Hepatocyte (in vitro differentiated cells): ENCODE results near the gene CLPTM1. TPM values are rescaled to one million over a fixed set of nuclear protein-coding genes. Genes with fewer than 3 reads are reported as not detected.
"Not testable (repeated sequence)": the region's sequence is repeated elsewhere in the genome, so short reads cannot be mapped to it uniquely, and the experiment has no call there.

Experiments
- DNase-seq: peaks from one replicate; pipeline ENCODE4 v3.0.0-alpha.2; 2016; ENCODE audit warnings: low spot score
- H2AFZ ChIP-seq: fragments of 200-600 bp; sonication (generic); 2 replicates; pipeline ENCODE4 v1.6.0; 2016; ENCODE audit warnings: antibody characterized with exemption, mild to moderate bottlenecking
- H3K27ac ChIP-seq: fragments of 200-600 bp; sonication (generic); 2 replicates; pipeline ENCODE4 v1.5.1; 2016; ENCODE audit warnings: mild to moderate bottlenecking
- H3K27me3 ChIP-seq: fragments of 200-600 bp; sonication (generic); 2 replicates; pipeline ENCODE4 v1.6.1; 2016
- H3K36me3 ChIP-seq: fragments of 200-600 bp; sonication (generic); replicated peaks from 2 replicates; pipeline ENCODE4 v1.5.1; 2016; ENCODE audit warnings: low read depth; ENCODE audit not compliant: insufficient read depth
- H3K4me1 ChIP-seq: fragments of 200-600 bp; sonication (generic); 2 replicates; pipeline ENCODE4 v1.5.1; 2016; ENCODE audit warnings: mild to moderate bottlenecking, moderate library complexity; ENCODE audit not compliant: insufficient read depth
- H3K4me2 ChIP-seq: fragments of 200-600 bp; sonication (generic); 2 replicates; pipeline ENCODE4 v1.6.0; 2016
- H3K4me3 ChIP-seq: fragments of 200-600 bp; sonication (generic); 2 replicates; pipeline ENCODE4 v1.5.1; 2016; ENCODE audit warnings: mild to moderate bottlenecking
- H3K79me2 ChIP-seq: fragments of 200-600 bp; sonication (generic); 2 replicates; pipeline ENCODE4 v1.6.0; 2017; ENCODE audit warnings: mild to moderate bottlenecking
- H3K9me2 ChIP-seq: fragments of 200-600 bp; sonication (generic); replicated peaks from 2 replicates; pipeline ENCODE4 v1.6.0; 2017; ENCODE audit warnings: mild to moderate bottlenecking; ENCODE audit not compliant: insufficient read depth
- H3K9me3 ChIP-seq: fragments of 200-600 bp; sonication (generic); 2 replicates; pipeline ENCODE4 v1.5.1; 2016; ENCODE audit warnings: low read depth, mild to moderate bottlenecking
- H4K20me1 ChIP-seq: fragments of 200-600 bp; sonication (generic); 2 replicates; pipeline ENCODE4 v1.6.0; 2016; ENCODE audit warnings: mild to moderate bottlenecking; ENCODE audit not compliant: insufficient read depth, poor library complexity, severe bottlenecking
- CTCF ChIP-seq: fragments of 200-600 bp; sonication (generic); IDR thresholded peaks from 2 replicates; pipeline ENCODE4 v1.5.1; 2016; ENCODE audit warnings: antibody characterized with exemption, mild to moderate bottlenecking; ENCODE audit not compliant: poor library complexity
- EZH2 ChIP-seq: fragments of 200-600 bp; sonication (generic); IDR thresholded peaks from 2 replicates; pipeline ENCODE4 v1.6.1; 2016; ENCODE audit warnings: antibody characterized with exemption, mild to moderate bottlenecking, borderline replicate concordance
- EZH2phosphoT487 ChIP-seq: fragments of 200-600 bp; sonication (generic); IDR thresholded peaks from one replicate; pipeline ENCODE4 v1.6.1; 2018; ENCODE audit warnings: antibody characterized with exemption, mild to moderate bottlenecking, low read depth, moderate library complexity; ENCODE audit not compliant: unreplicated experiment, severe bottlenecking
- WGBS: methylation state at CpG from one replicate; pipeline ENCODE4 v1.1.6; 2016; ENCODE audit warnings: low lambda C conversion rate; ENCODE audit errors: missing lambda C conversion rate; 5-methylcytosine and 5-hydroxymethylcytosine counted together
- polyA plus RNA-seq: library from polyadenylated mRNA; unstranded; fragments of >200 nt; fragmentation: Nextera tagmentation; extraction: Ambion mirVana; gene quantifications from 2 replicates; pipeline ENCODE4 v1.2.1, GENCODE V29; 2016
- total RNA-seq: library from RNA; depleted of rRNA; stranded (reverse); fragments of >200 nt; gene quantifications from 2 replicates; pipeline ENCODE4 v1.2.3, GENCODE V29; 2014

The CLPTM1 gene
- total and polyA plus RNA-seq, 2 experiments from 2014 or later, result 49.1 to 93.1 TPM

GRCh38 chr19:44908074-44908835 lies 46.9 kb upstream of the CLPTM1 start:
- Histone ChIP-seq H4K20me1 (peaks cover 6% of the 10 kb centered on the region), H2AFZ (no peak overlapping the region), H3K4me1 (peaks cover 38% of the 10 kb centered on the region), H3K27me3 (no peaks in the 10 kb centered on the region), H3K27ac (no peak overlapping the region), H3K79me2 (peaks cover 3% of the 10 kb centered on the region), H3K9me3 (no peaks in the 10 kb centered on the region), H3K36me3 (no peaks in the 10 kb centered on the region), H3K9me2 (no peaks in the 10 kb centered on the region), H3K4me3 (no peak overlapping the region), H3K4me2 (peak overlapping the region; percentile 91)
- no peak for DNase-seq
- WGBS, result 98% methylated on average over 44 of the region's 46 CpGs
- TF ChIP-seq EZH2phosphoT487 (no peak), EZH2 (no peak), CTCF (no peak)

GRCh38 chr19:44908836-44909261 lies 46.3 kb upstream of the CLPTM1 start:
- no peak overlapping the region for H3K4me2 ChIP-seq
- no peak overlapping the region for H3K27ac ChIP-seq
- H3K4me3 ChIP-seq, result no peak overlapping the region
- WGBS, result 97% methylated on average over 40 of the region's 44 CpGs
- H3K9me3 ChIP-seq, result no peaks in the 10 kb centered on the region
- TF ChIP-seq EZH2phosphoT487 (no peak), CTCF (no peak), EZH2 (no peak)
- H3K79me2 ChIP-seq, result peaks cover 3% of the 10 kb centered on the region
- H4K20me1 ChIP-seq, result peaks cover 6% of the 10 kb centered on the region
- no peaks in the 10 kb centered on the region for H3K9me2 ChIP-seq
- H3K27me3 ChIP-seq, result no peaks in the 10 kb centered on the region
- no peaks in the 10 kb centered on the region for H3K36me3 ChIP-seq
- no peak overlapping the region for H2AFZ ChIP-seq
- DNase-seq, result no peak
- H3K4me1 ChIP-seq, result peaks cover 36% of the 10 kb centered on the region

GRCh38 chr19:44909775-44910174 lies 45.4 kb upstream of the CLPTM1 start:
- Histone ChIP-seq H3K79me2 (peaks cover 3% of the 10 kb centered on the region), H3K4me1 (peaks cover 35% of the 10 kb centered on the region), H3K9me3 (no peaks in the 10 kb centered on the region), H3K9me2 (no peaks in the 10 kb centered on the region), H2AFZ (no peak overlapping the region), H3K4me2 (no peak overlapping the region), H3K36me3 (no peaks in the 10 kb centered on the region), H3K27me3 (no peaks in the 10 kb centered on the region), H3K4me3 (no peak overlapping the region), H3K27ac (peak overlapping the region; percentile 37), H4K20me1 (peaks cover 6% of the 10 kb centered on the region)
- WGBS, result 85% methylated on average over 5 of the region's 5 CpGs
- no peak for DNase-seq
- TF ChIP-seq EZH2phosphoT487, result no peak
- no peak for TF ChIP-seq CTCF
- TF ChIP-seq EZH2, result no peak

- DNase-seq, H3K9me3 ChIP-seq, H3K9me2 ChIP-seq, H3K27ac ChIP-seq, H3K79me2 ChIP-seq, H3K4me3 ChIP-seq, H2AFZ ChIP-seq, H3K36me3 ChIP-seq, H3K4me2 ChIP-seq, H3K27me3 ChIP-seq, H4K20me1 ChIP-seq: not testable (repeated sequence)
- H3K4me1 ChIP-seq, result peaks cover 22% of the 10 kb centered on the region
- 93% methylated on average over 6 of the region's 6 CpGs for WGBS
Measured at GRCh38 chr19:44911896-44912295, 43.3 kb upstream of the CLPTM1 start.
